OCI-LY1 (cell line): ENCODE measurements around the gene EYA2.

ENCODE experiments used
- H2AFZ ChIP-seq: fragments of 200-600 bp; sonication (generic), shearing (Covaris generic); 2 replicates; pipeline ENCODE4 v1.6.0; 2014; ENCODE audit warnings: antibody characterized with exemption, mild to moderate bottlenecking, low read length
- H3F3A ChIP-seq: fragments of 200-600 bp; sonication (generic), shearing (Covaris generic); 2 replicates; pipeline ENCODE4 v1.6.0; 2014; ENCODE audit warnings: mild to moderate bottlenecking, antibody characterized with exemption, low read length, moderate library complexity; ENCODE audit not compliant: insufficient read depth
- H3K27ac ChIP-seq: fragments of 200-600 bp; sonication (generic); 2 replicates; pipeline ENCODE4 v1.5.1; 2014; ENCODE audit warnings: low read length, mixed run types, mild to moderate bottlenecking, low read depth; ENCODE audit not compliant: poor library complexity, severe bottlenecking
- H3K27me3 ChIP-seq: fragments of 200-600 bp; sonication (generic); 2 replicates; pipeline ENCODE4 v1.6.0; 2014; ENCODE audit warnings: antibody characterized with exemption, mild to moderate bottlenecking, low read length, moderate library complexity; ENCODE audit not compliant: insufficient read depth
- H3K36me3 ChIP-seq: fragments of 200-600 bp; sonication (generic); 2 replicates; pipeline ENCODE4 v1.6.1; 2014; ENCODE audit warnings: mild to moderate bottlenecking, antibody characterized with exemption, low read length, moderate library complexity, mixed read lengths; ENCODE audit not compliant: insufficient read depth
- H3K4me1 ChIP-seq: fragments of 200-600 bp; sonication (generic); 2 replicates; pipeline ENCODE4 v1.5.1; 2014; ENCODE audit warnings: mild to moderate bottlenecking, low read length, moderate library complexity; ENCODE audit not compliant: insufficient read depth, severe bottlenecking
- H3K4me2 ChIP-seq: fragments of 200-600 bp; sonication (generic), shearing (Covaris generic); 2 replicates; pipeline ENCODE4 v1.6.1; 2014; ENCODE audit warnings: low read length
- H3K4me3 ChIP-seq: fragments of 200-600 bp; sonication (generic); 2 replicates; pipeline ENCODE4 v1.5.1; 2014; ENCODE audit warnings: low read length, low read depth, mild to moderate bottlenecking, mixed read lengths; ENCODE audit not compliant: poor library complexity, severe bottlenecking
- H3K79me2 ChIP-seq: fragments of 200-600 bp; shearing (Covaris generic); 2 replicates; pipeline ENCODE4 v1.6.1; 2016; ENCODE audit warnings: mixed run types, low read length, mixed read lengths; ENCODE audit not compliant: insufficient read depth
- H3K9ac ChIP-seq: fragments of 200-600 bp; sonication (generic), shearing (Covaris generic); 2 replicates; pipeline ENCODE4 v1.6.1; 2014; ENCODE audit warnings: mild to moderate bottlenecking, low read length, mixed read lengths
- H3K9me2 ChIP-seq: fragments of 200-600 bp; sonication (generic), shearing (Covaris generic); 2 replicates; pipeline ENCODE4 v1.6.1; 2014; ENCODE audit warnings: low read depth, mild to moderate bottlenecking, low read length, mixed read lengths
- H3K9me3 ChIP-seq: fragments of 200-600 bp; shearing (Covaris generic); 2 replicates; pipeline ENCODE4 v1.6.1; 2014; ENCODE audit warnings: low read length, mixed read lengths
- H4K20me1 ChIP-seq: fragments of 200-600 bp; sonication (generic), shearing (Covaris generic); 2 replicates; pipeline ENCODE4 v1.6.0; 2016; ENCODE audit warnings: mild to moderate bottlenecking, low read length; ENCODE audit not compliant: insufficient read depth
- EZH2 ChIP-seq: fragments of 200-600 bp; sonication (generic), shearing (Covaris generic); IDR thresholded peaks from 2 replicates; pipeline ENCODE4 v1.8.0; 2017; ENCODE audit warnings: borderline replicate concordance, mixed run types, mild to moderate bottlenecking, antibody characterized with exemption, low read length, moderate library complexity, mixed read lengths
- TF ChIP-seq, protein P1 (sequence below): fragments of 200-600 bp; sonication (generic), shearing (Covaris generic); IDR thresholded peaks from 2 replicates; pipeline ENCODE4 v1.5.1; 2017; ENCODE audit warnings: mild to moderate bottlenecking, antibody characterized with exemption, low read length, moderate library complexity, mixed read lengths

Gene EYA2

DNA sequence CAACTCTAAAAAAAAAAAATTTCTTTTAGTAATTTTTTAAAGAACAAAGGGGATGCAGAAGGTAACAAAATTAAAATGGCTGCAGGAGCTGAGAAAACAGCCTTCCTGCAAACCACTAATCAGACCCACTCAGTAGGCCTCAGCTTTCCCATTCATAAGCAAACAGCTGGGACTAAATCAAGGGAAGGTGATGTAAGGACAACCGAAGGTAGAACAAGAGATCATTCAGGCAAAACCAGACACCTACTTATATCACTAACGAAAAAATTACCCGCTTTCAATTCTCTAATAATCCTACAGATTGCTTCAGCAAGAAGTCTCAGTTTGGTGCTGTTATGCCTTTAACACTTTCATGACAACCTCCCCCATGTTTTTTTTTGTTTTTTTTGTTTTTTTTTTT lies 337.9 kb downstream of the EYA2 start:
- Histone ChIP-seq H3K79me2 (no peaks in the 10 kb centered on the region), H3K9ac (no peak overlapping the region), H3K4me2 (no peak overlapping the region), H3K27me3 (no peaks in the 10 kb centered on the region), H3K36me3 (peaks cover 94% of the 10 kb centered on the region), H3K9me2 (no peaks in the 10 kb centered on the region), H3K9me3 (no peaks in the 10 kb centered on the region), H3F3A (no peaks in the 10 kb centered on the region), H2AFZ (no peak overlapping the region), H3K4me3 (no peak overlapping the region), H4K20me1 (no peaks in the 10 kb centered on the region), H3K4me1 (no peaks in the 10 kb centered on the region), H3K27ac (no peak overlapping the region)
- TF ChIP-seq, protein P1, sequence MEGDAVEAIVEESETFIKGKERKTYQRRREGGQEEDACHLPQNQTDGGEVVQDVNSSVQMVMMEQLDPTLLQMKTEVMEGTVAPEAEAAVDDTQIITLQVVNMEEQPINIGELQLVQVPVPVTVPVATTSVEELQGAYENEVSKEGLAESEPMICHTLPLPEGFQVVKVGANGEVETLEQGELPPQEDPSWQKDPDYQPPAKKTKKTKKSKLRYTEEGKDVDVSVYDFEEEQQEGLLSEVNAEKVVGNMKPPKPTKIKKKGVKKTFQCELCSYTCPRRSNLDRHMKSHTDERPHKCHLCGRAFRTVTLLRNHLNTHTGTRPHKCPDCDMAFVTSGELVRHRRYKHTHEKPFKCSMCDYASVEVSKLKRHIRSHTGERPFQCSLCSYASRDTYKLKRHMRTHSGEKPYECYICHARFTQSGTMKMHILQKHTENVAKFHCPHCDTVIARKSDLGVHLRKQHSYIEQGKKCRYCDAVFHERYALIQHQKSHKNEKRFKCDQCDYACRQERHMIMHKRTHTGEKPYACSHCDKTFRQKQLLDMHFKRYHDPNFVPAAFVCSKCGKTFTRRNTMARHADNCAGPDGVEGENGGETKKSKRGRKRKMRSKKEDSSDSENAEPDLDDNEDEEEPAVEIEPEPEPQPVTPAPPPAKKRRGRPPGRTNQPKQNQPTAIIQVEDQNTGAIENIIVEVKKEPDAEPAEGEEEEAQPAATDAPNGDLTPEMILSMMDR: no peak
- TF ChIP-seq EZH2: no peak

DNA sequence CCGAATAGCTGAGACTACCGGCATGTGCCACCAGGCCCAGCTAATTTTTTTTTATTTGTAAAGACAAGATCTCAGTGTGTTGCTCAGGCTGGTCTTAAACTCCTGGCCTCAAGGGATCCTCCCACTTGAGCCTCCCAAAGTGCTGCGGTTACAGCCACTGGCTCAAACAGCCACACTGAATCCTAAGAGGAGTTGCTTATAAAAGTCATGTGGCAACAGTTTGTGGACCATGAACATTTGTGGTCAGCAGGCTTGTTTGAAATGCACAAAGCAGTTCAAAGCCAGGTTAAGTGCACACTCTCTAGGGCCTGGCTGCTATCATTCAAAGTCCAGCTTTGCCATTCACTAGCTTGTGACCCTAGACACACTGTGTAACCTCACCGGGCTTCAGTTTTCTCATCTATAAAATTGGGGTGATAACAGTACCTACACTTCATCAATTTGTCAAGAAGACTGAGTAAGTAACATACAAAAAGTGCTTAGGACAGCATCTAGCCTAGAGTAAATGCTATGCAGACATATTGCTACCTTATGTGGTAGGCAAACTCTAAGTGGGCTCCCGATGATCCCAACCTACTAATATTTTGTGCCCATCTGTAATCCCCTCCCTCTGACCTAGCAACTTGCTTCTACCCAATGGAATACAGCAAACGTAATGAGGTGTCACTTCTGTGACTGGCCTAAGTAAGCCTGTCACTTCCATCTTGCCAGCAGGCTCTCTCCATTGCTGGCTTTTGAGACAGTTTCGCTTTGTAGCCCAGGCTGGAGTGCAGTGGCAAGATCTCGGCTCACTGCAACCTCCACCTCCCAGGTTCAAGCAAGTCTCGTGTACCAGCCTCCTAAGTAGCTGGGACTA lies 338.9 kb downstream of the EYA2 start:
- Histone ChIP-seq H3K36me3 (peaks cover 96% of the 10 kb centered on the region), H3K9me3 (no peaks in the 10 kb centered on the region), H3K27ac (no peak overlapping the region), H3K4me1 (no peaks in the 10 kb centered on the region), H3K4me2 (no peak overlapping the region), H3K9ac (no peak overlapping the region), H4K20me1 (no peaks in the 10 kb centered on the region), H3K79me2 (no peaks in the 10 kb centered on the region), H2AFZ (no peak overlapping the region), H3K27me3 (no peaks in the 10 kb centered on the region), H3F3A (no peaks in the 10 kb centered on the region), H3K9me2 (no peaks in the 10 kb centered on the region), H3K4me3 (no peak overlapping the region)
- no peak for TF ChIP-seq EZH2
- TF ChIP-seq, protein P1: no peak

DNA sequence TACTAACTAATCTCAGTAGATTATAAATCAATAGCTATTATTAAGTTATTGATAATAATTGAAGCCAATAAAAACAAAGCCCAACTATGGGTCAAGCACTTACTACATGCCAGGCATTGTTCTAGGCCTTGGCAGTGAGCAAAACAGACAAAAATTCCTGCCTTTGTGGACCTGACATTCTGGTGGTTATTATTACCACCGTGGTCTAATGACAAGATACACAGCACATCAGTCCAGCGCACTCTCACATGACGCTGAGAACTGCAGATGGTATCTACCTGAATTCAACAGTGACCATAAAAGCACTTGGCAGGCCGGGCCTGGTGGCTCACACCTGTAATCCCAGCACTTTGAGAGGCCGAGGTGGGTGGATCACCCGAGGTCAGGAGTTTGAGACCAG lies 340.5 kb downstream of the EYA2 start:
- H3K4me1 ChIP-seq: no peaks in the 10 kb centered on the region
- no peaks in the 10 kb centered on the region for H4K20me1 ChIP-seq
- H3K79me2 ChIP-seq: no peaks in the 10 kb centered on the region
- H3K27ac ChIP-seq: no peak overlapping the region
- no peaks in the 10 kb centered on the region for H3K9me3 ChIP-seq
- no peak overlapping the region for H2AFZ ChIP-seq
- H3K4me3 ChIP-seq: no peak overlapping the region
- no peaks in the 10 kb centered on the region for H3K9me2 ChIP-seq
- H3F3A ChIP-seq: no peaks in the 10 kb centered on the region
- no peak overlapping the region for H3K9ac ChIP-seq
- no peaks in the 10 kb centered on the region for H3K27me3 ChIP-seq
- H3K4me2 ChIP-seq: no peak overlapping the region
- TF ChIP-seq EZH2: no peak
- TF ChIP-seq, protein P1: no peak
- peaks cover 95% of the 10 kb centered on the region for H3K36me3 ChIP-seq
